ENCODE data around the gene CHKA. TPM values are rescaled to one million over a fixed set of nuclear protein-coding genes. Genes with fewer than 3 reads are reported as not detected.

The CHKA gene
- total RNA-seq, 1 experiment from 2014 or later, result 63.0 TPM

DNA sequence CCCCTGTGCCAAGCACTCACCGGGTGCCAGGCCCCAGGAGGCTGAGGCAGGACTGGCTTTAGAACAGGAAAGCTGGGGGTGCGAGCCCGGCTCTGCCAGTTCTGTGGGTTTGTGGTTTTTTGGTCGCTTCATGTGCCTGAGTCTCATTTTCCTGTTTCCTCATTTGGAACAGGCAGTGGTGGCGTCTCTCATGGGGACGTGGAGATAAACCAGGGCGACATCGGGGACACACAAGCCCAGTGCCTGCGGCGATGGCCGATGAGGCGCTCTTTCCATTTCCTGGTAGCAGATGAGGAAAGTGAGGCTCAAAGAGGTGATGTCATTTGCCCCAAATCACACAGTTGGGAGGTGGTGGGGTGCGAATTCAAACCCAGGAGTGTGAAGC is 20.8 kb upstream of the CHKA start:
- no peak overlapping the region for H4K8ac ChIP-seq (replicated peaks; ENCODE audit: insufficient read length, low read depth, low read length)
- H2BK12ac ChIP-seq (ENCODE audit: insufficient read length, low read depth, low read length), result no peak overlapping the region
- no peaks in the 10 kb centered on the region for H3K27me3 ChIP-seq (ENCODE audit: insufficient read depth, low read length)
- no peak overlapping the region for H2BK5ac ChIP-seq (ENCODE audit: insufficient read length, low read length)
- DNase-seq, result no peak
- no peak overlapping the region for H3K4me3 Mint-ChIP-seq
- no peaks in the 10 kb centered on the region for H3K79me2 ChIP-seq (ENCODE audit: insufficient read depth, low read length)
- no peaks in the 10 kb centered on the region for H3K9me3 Mint-ChIP-seq
- H3K27ac ChIP-seq (ENCODE audit: insufficient read length, low read depth, low read length), result no peak overlapping the region
- WGBS (ENCODE audit: extremely low coverage, insufficient read length, low lambda C conversion rate), result no CpG with 5 or more reads among the region's 13 CpGs
- no peak overlapping the region for H4K91ac ChIP-seq (ENCODE audit: insufficient read length, low read depth, low read length)
- no peak overlapping the region for H2BK120ac ChIP-seq (ENCODE audit: low read depth, low read length, poor library complexity, severe bottlenecking)
- H3K18ac ChIP-seq (ENCODE audit: insufficient read length, low read depth, low read length), result no peak overlapping the region
- no peak overlapping the region for H3K27ac Mint-ChIP-seq
- no peak overlapping the region for H4K5ac ChIP-seq (ENCODE audit: insufficient read length, low read depth, low read length)
- H3K9me3 ChIP-seq (ENCODE audit: control insufficient read depth, low read depth, low read length), result no peaks in the 10 kb centered on the region
- H3K27me3 Mint-ChIP-seq (ENCODE audit: low read depth), result no peaks in the 10 kb centered on the region
- H2AFZ ChIP-seq (ENCODE audit: low read length), result no peak overlapping the region
- H3K4me1 ChIP-seq (ENCODE audit: insufficient read depth, low read length), result no peaks in the 10 kb centered on the region
- H3K79me1 ChIP-seq (ENCODE audit: insufficient read depth, low read depth, low read length, poor library complexity, severe bottlenecking), result no peaks in the 10 kb centered on the region
- H3K4me1 Mint-ChIP-seq, result peaks cover 0 to 4% of the 10 kb centered on the region in 2 experiments; a peak in 2 of 4 replicates
- H3K56ac ChIP-seq (ENCODE audit: insufficient read length, low read depth, low read length), result no peak overlapping the region
- H2BK20ac ChIP-seq (ENCODE audit: low read depth, low read length, poor library complexity, severe bottlenecking), result no peak overlapping the region
- no peak overlapping the region for H3K14ac ChIP-seq (ENCODE audit: insufficient read depth, low read length)
- TF ChIP-seq, protein P1, sequence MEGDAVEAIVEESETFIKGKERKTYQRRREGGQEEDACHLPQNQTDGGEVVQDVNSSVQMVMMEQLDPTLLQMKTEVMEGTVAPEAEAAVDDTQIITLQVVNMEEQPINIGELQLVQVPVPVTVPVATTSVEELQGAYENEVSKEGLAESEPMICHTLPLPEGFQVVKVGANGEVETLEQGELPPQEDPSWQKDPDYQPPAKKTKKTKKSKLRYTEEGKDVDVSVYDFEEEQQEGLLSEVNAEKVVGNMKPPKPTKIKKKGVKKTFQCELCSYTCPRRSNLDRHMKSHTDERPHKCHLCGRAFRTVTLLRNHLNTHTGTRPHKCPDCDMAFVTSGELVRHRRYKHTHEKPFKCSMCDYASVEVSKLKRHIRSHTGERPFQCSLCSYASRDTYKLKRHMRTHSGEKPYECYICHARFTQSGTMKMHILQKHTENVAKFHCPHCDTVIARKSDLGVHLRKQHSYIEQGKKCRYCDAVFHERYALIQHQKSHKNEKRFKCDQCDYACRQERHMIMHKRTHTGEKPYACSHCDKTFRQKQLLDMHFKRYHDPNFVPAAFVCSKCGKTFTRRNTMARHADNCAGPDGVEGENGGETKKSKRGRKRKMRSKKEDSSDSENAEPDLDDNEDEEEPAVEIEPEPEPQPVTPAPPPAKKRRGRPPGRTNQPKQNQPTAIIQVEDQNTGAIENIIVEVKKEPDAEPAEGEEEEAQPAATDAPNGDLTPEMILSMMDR (conservative IDR thresholded peaks at IDR 0.05), result no peak
- H3K4me2 ChIP-seq (ENCODE audit: insufficient read depth, insufficient read length, low read length), result no peak overlapping the region
- no peak overlapping the region for H3K9ac ChIP-seq (ENCODE audit: extremely low read depth, insufficient read length, low read length)
- no peak overlapping the region for H3K4ac ChIP-seq (ENCODE audit: low read depth, low read length)
- no peaks in the 10 kb centered on the region for H4K20me1 ChIP-seq (ENCODE audit: control insufficient read depth, insufficient read depth, insufficient read length)
- no peaks in the 10 kb centered on the region for H3K36me3 Mint-ChIP-seq (ENCODE audit: insufficient read depth in 1 of 3, low read depth in 3 of 3)
- H3K23ac ChIP-seq (ENCODE audit: insufficient read length, low read depth, low read length), result no peak overlapping the region
- H2BK15ac ChIP-seq (ENCODE audit: low read depth, low read length), result no peak overlapping the region
- H3T11ph ChIP-seq (ENCODE audit: low read length), result no peak overlapping the region
- H3K23me2 ChIP-seq (ENCODE audit: insufficient read length, low read depth, low read length, poor library complexity, severe bottlenecking), result no peaks in the 10 kb centered on the region
- H2AK5ac ChIP-seq (ENCODE audit: insufficient read length, low read length), result no peak overlapping the region

Measured in H9 (cell line).